Esophagus squamous epithelium (tissue), 4 donors: ENCODE measurements around the gene CABP4.

Source experiments
- CTCF ChIP-seq, 6 experiments: fragments of 450-650 bp in 4 of 6; fragments of 200-600 bp in 2 of 6; sonication (generic) in 2 of 6; IDR thresholded peaks; one replicate each; pipeline ENCODE4 v1.5.1; 2016 to 2019; ENCODE audit warnings: antibody characterized with exemption in 6 of 6, mild to moderate bottlenecking in 4 of 6, moderate library complexity in 4 of 6
- POLR2A ChIP-seq, 4 donors: fragments of 450-650 bp; IDR thresholded peaks; one replicate each; pipeline ENCODE4 v1.6.1; 2017; ENCODE audit warnings: antibody characterized with exemption in 4 of 4, mild to moderate bottlenecking in 4 of 4, moderate library complexity in 3 of 4

- TF ChIP-seq CTCF (IDR thresholded peaks at IDR 0.05) (no peak), POLR2A (IDR thresholded peaks at IDR 0.05) (no peak)
Observed at GRCh38 chr11:67448220-67448609, 6.9 kb upstream of the CABP4 start.
